Activated CD4-positive, CD25-positive, alpha-beta regulatory T cell treated with anti-CD3 and anti-CD28 coated beads, Interleukin-2, amount 50 U/mL, for 16 hours (primary cell): ENCODE data around the gene CLEC6A.
"Not testable (repeated sequence)": the region's sequence is repeated elsewhere in the genome, so short reads cannot be mapped to it uniquely, and the experiment has no call there.

Source experiments
- DNase-seq: peaks from one replicate; pipeline ENCODE4 v3.0.0-alpha.2; 2020; ENCODE audit warnings: low read depth, low spot score

The CLEC6A gene

GRCh38 chr12:8455727-8456360, at the start of gene CLEC6A:
Gene CLEC6A, plus strand, starts transcription at chr12:8455962. Its CDS starts 150 bp downstream, at chr12:8456112.
- DNase-seq: no peak

- DNase-seq: not testable (repeated sequence)
Observed at GRCh38 chr12:8419576-8419975, 36.2 kb upstream of the CLEC6A start.

- no peak for DNase-seq
Observed at GRCh38 chr12:8420506-8420905, 35.3 kb upstream of the CLEC6A start.

GRCh38 chr12:8444536-8445278, 11.1 kb upstream of the CLEC6A start:
- not testable (repeated sequence) for DNase-seq

- no peak for DNase-seq
Observed at GRCh38 chr12:8445731-8446130, 10.0 kb upstream of the CLEC6A start.

- DNase-seq: no peak
Observed at GRCh38 chr12:8446642-8447547, 8.9 kb upstream of the CLEC6A start.

- DNase-seq: no peak
Observed at GRCh38 chr12:8449355-8449859, 6.4 kb upstream of the CLEC6A start.

- DNase-seq: no peak
Observed at GRCh38 chr12:8452036-8452435, 3.7 kb upstream of the CLEC6A start.

- DNase-seq: no peak
Observed at GRCh38 chr12:8453021-8453513, 2.7 kb upstream of the CLEC6A start.

GRCh38 chr12:8453796-8454195, 2.0 kb upstream of the CLEC6A start:
- no peak for DNase-seq

- DNase-seq: no peak
Observed at GRCh38 chr12:8455271-8455670, 491 bp upstream of the CLEC6A start.

- DNase-seq: no peak
Observed at GRCh38 chr12:8461426-8461825, 5.7 kb downstream of the CLEC6A start.

- DNase-seq: no peak
Observed at GRCh38 chr12:8465301-8465996, 9.7 kb downstream of the CLEC6A start.

GRCh38 chr12:8466241-8466640, 10.5 kb downstream of the CLEC6A start:
- DNase-seq: no peak

- DNase-seq: no peak
Observed at GRCh38 chr12:8471090-8471489, 15.3 kb downstream of the CLEC6A start.

GRCh38 chr12:8475508-8476203, 19.9 kb downstream of the CLEC6A start:
- DNase-seq: no peak

GRCh38 chr12:8482571-8483061, 26.9 kb downstream of the CLEC6A start:
- no peak for DNase-seq

GRCh38 chr12:8483079-8483478, 27.3 kb downstream of the CLEC6A start:
- DNase-seq: no peak

GRCh38 chr12:8491646-8492530, 36.1 kb downstream of the CLEC6A start:
- no peak for DNase-seq
